GM06990 (cell line): Measurements from ENCODE around the gene JAKMIP1.

Experiments
- DNase-seq: peaks from one replicate; pipeline ENCODE4 v3.0.0-alpha.2; 2011; ENCODE audit not compliant: insufficient read length; ENCODE audit errors: extremely low read depth
- H3K27me3 ChIP-seq: replicated peaks from 2 replicates; pipeline ENCODE4 v1.6.0; 2011; ENCODE audit warnings: low read length; ENCODE audit not compliant: control insufficient read depth, insufficient read depth
- H3K36me3 ChIP-seq: 2 replicates; pipeline ENCODE4 v1.5.1; 2011; ENCODE audit warnings: low read length; ENCODE audit not compliant: control insufficient read depth, insufficient read depth
- H3K4me3 ChIP-seq: replicated peaks from 2 replicates; pipeline ENCODE4 v1.5.1; 2011; ENCODE audit warnings: low read depth, mild to moderate bottlenecking, control low read depth, low read length
- CTCF ChIP-seq: IDR thresholded peaks from 2 replicates; pipeline ENCODE4 v1.5.1; 2011; ENCODE audit warnings: low read length, control low read depth, mild to moderate bottlenecking, inconsistent platforms; ENCODE audit not compliant: insufficient read depth, poor library complexity, severe bottlenecking

JAKMIP1 gene

GRCh38 chr4:6200011-6200921 lies at the start of gene JAKMIP1:
Gene JAKMIP1 (minus strand): TSS chr4:6200549. CDS start chr4:6112850, 87,699 bp downstream.
- DNase-seq, result peak; percentile 87
- Histone ChIP-seq H3K4me3 (peak within 1 kb of the TSS; percentile 57), H3K36me3 (no peaks in the 10 kb centered on the region), H3K27me3 (no peaks in the 10 kb centered on the region; the same call in 1 of the 2 replicates)
- TF ChIP-seq CTCF, result no peak

- H3K4me3 ChIP-seq, result no peak overlapping the region
- no peak for DNase-seq
- H3K27me3 ChIP-seq, result no peaks in the 10 kb centered on the region; the same call in 1 of the 2 replicates
- no peaks in the 10 kb centered on the region for H3K36me3 ChIP-seq
- TF ChIP-seq CTCF, result no peak
Measured at GRCh38 chr4:6248394-6248793, 48.0 kb upstream of the JAKMIP1 start.

GRCh38 chr4:6246170-6246634 lies 45.9 kb upstream of the JAKMIP1 start:
- DNase-seq, result no peak
- H3K4me3 ChIP-seq, result no peak overlapping the region
- no peak for TF ChIP-seq CTCF

GRCh38 chr4:6245246-6246169 lies 45.2 kb upstream of the JAKMIP1 start:
- no peak for TF ChIP-seq CTCF
- DNase-seq, result no peak
- Histone ChIP-seq H3K27me3 (no peaks in the 10 kb centered on the region; the same call in 1 of the 2 replicates), H3K36me3 (no peaks in the 10 kb centered on the region), H3K4me3 (no peak overlapping the region)

More at GRCh38 chr4:6246170-6246634, 45.9 kb upstream of the JAKMIP1 start:
- Histone ChIP-seq H3K27me3 (no peaks in the 10 kb centered on the region; the same call in 1 of the 2 replicates), H3K36me3 (no peaks in the 10 kb centered on the region)

GRCh38 chr4:6242271-6243029 lies 42.1 kb upstream of the JAKMIP1 start:
- no peaks in the 10 kb centered on the region; the same call in 1 of the 2 replicates for H3K27me3 ChIP-seq

More at GRCh38 chr4:6242271-6243029, 42.1 kb upstream of the JAKMIP1 start:
- Histone ChIP-seq H3K36me3 (no peaks in the 10 kb centered on the region), H3K4me3 (no peak overlapping the region)
- no peak for DNase-seq
- no peak for TF ChIP-seq CTCF
